WTC11 (cell line): Measurements from ENCODE around the gene MTSS2. TPM values are rescaled to one million over a fixed set of nuclear protein-coding genes. Genes with fewer than 3 reads are reported as not detected.
A peak's percentile ranks its signal among the peaks of the same experiment; 100 is the strongest.

Experiments used
- ATAC-seq: fragments of 200-7000 bp; cut with Tn5 transposase; 2 replicates; pipeline ENCODE4 v1.10.0; 2021; ENCODE audit warnings: mild to moderate bottlenecking, moderate library complexity
- CTCF ChIA-PET: fragments of 300-600 bp; sonication (Branson Sonifier 250); formaldehyde crosslinking; loops from one replicate; lab custom pipeline; 2021; ENCODE audit warnings: antibody characterized with exemption; lab: Charles Lee
- POLR2A ChIA-PET: fragments of 350-600 bp; sonication (Branson Sonifier 250); formaldehyde crosslinking; loops from one replicate; lab custom pipeline; 2021; ENCODE audit warnings: antibody characterized with exemption; lab: Charles Lee
- DNase-seq: peaks from one replicate; pipeline ENCODE4 v3.0.0; 2021; ENCODE audit warnings: low spot score
- H3K27ac Mint-ChIP-seq: 2 replicates; pipeline ENCODE4 v1.8.0; 2021; ENCODE audit warnings: mixed read lengths
- H3K27me3 Mint-ChIP-seq: 2 replicates; pipeline ENCODE4 v1.8.0; 2021; ENCODE audit warnings: low read depth, mild to moderate bottlenecking, moderate library complexity, mixed read lengths
- H3K36me3 Mint-ChIP-seq: 2 replicates; pipeline ENCODE4 v1.8.0; 2021; ENCODE audit warnings: mixed read lengths
- H3K4me1 Mint-ChIP-seq: 2 replicates; pipeline ENCODE4 v1.8.0; 2022; ENCODE audit warnings: mixed read lengths
- H3K4me3 Mint-ChIP-seq: 2 replicates; pipeline ENCODE4 v1.8.0; 2021; ENCODE audit warnings: mild to moderate bottlenecking, moderate library complexity, mixed read lengths
- H3K9me3 Mint-ChIP-seq: 2 replicates; pipeline ENCODE4 v1.8.0; 2021; ENCODE audit warnings: mixed read lengths
- ESRRA ChIP-seq: sonication (generic); formaldehyde crosslinking; IDR thresholded peaks from 2 replicates; pipeline ENCODE4 v1.8.1; 2022; ENCODE audit warnings: mild to moderate bottlenecking, missing genetic modification reagents, borderline replicate concordance
- GTF2I ChIP-seq: fragments of 250-450 bp; sonication (Bioruptor Pico); conservative IDR thresholded peaks from 2 replicates; pipeline ENCODE4 v1.4.0; 2021; ENCODE audit warnings: mild to moderate bottlenecking
- HMGA2 ChIP-seq: fragments of 250-450 bp; sonication (Bioruptor Pico); IDR thresholded peaks from 2 replicates; pipeline ENCODE4 v1.4.0; 2021; ENCODE audit warnings: mild to moderate bottlenecking, moderate library complexity
- MXD4 ChIP-seq: fragments of 250-450 bp; sonication (Bioruptor Pico); IDR thresholded peaks from 2 replicates; pipeline ENCODE4 v1.8.0; 2021; ENCODE audit warnings: mild to moderate bottlenecking, moderate library complexity, borderline replicate concordance
- SMAD4 ChIP-seq: sonication (generic); formaldehyde crosslinking; IDR thresholded peaks from 2 replicates; pipeline ENCODE4 v1.8.0; 2022; ENCODE audit warnings: mild to moderate bottlenecking, missing genetic modification reagents
- SOX15 ChIP-seq: fragments of 250-450 bp; sonication (Bioruptor Pico); IDR thresholded peaks from 2 replicates; pipeline ENCODE4 v1.9.0; 2021; ENCODE audit warnings: mild to moderate bottlenecking
- TEAD4 ChIP-seq: sonication (generic); formaldehyde crosslinking; IDR thresholded peaks from 2 replicates; pipeline ENCODE4 v1.8.0; 2022; ENCODE audit warnings: mild to moderate bottlenecking, missing genetic modification reagents
- TP53 ChIP-seq: sonication (generic); formaldehyde crosslinking; IDR thresholded peaks from 2 replicates; pipeline ENCODE4 v1.8.1; 2023; ENCODE audit warnings: mild to moderate bottlenecking, missing genetic modification reagents
- ZNF263 ChIP-seq: sonication (generic); formaldehyde crosslinking; IDR thresholded peaks from 2 replicates; pipeline ENCODE4 v1.8.1; 2022; ENCODE audit warnings: low read depth, mild to moderate bottlenecking, moderate library complexity, missing genetic modification reagents
- ZNF416 ChIP-seq: fragments of 250-450 bp; sonication (Bioruptor Pico); IDR thresholded peaks from 2 replicates; pipeline ENCODE4 v1.9.0; 2021; ENCODE audit warnings: mild to moderate bottlenecking, inconsistent platforms
- total RNA-seq: library from RNA; stranded (reverse); gene quantifications from 3 replicates; pipeline ENCODE4 v1.2.3, GENCODE V29; 2021
- TF ChIP-seq, protein P1 (sequence below): sonication (generic); formaldehyde crosslinking; IDR thresholded peaks from 2 replicates; pipeline ENCODE4 v1.8.0; 2023; ENCODE audit warnings: missing genetic modification reagents, mild to moderate bottlenecking, borderline replicate concordance
- TF ChIP-seq, protein P2 (sequence below): sonication (generic); formaldehyde crosslinking; IDR thresholded peaks from 2 replicates; pipeline ENCODE4 v1.8.0; 2022; ENCODE audit warnings: mild to moderate bottlenecking, missing genetic modification reagents
- TF ChIP-seq, protein P3 (sequence below): sonication (generic); formaldehyde crosslinking; IDR thresholded peaks from 2 replicates; pipeline ENCODE4 v1.8.0; 2022; ENCODE audit warnings: missing genetic modification reagents
- TF ChIP-seq, protein P4 (sequence below): sonication (generic); formaldehyde crosslinking; IDR thresholded peaks from 2 replicates; pipeline ENCODE4 v1.8.0; 2022; ENCODE audit warnings: mild to moderate bottlenecking, missing genetic modification reagents
- TF ChIP-seq, protein P5 (sequence below): sonication (generic); formaldehyde crosslinking; IDR thresholded peaks from 2 replicates; pipeline ENCODE4 v1.8.1; 2022; ENCODE audit warnings: mild to moderate bottlenecking, missing genetic modification reagents, moderate library complexity, borderline replicate concordance

Gene MTSS2
- total RNA-seq, 1 experiment from 2014 or later, result 28.3 TPM

DNA sequence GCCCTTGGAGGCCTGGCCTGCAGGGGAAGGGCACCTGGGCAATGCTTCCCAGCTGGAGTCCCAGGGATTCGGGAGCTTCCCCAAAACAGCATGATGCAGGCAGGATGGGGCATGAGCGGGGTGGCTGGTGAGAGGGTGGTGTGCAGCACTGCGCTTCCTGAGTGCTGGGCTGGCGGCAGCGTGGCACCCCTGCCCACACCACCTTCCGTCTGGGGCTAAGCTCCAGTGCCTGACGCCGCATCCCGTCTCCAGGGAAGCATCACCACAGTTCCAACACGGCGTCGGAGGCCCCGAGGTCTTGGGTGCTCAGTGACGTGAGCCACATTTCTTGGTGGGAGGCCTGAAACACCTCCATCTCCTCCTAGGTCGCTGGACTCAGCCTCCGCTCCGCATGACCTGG, 13.8 kb upstream of the MTSS2 start (continued):
- TF ChIP-seq, protein P1, sequence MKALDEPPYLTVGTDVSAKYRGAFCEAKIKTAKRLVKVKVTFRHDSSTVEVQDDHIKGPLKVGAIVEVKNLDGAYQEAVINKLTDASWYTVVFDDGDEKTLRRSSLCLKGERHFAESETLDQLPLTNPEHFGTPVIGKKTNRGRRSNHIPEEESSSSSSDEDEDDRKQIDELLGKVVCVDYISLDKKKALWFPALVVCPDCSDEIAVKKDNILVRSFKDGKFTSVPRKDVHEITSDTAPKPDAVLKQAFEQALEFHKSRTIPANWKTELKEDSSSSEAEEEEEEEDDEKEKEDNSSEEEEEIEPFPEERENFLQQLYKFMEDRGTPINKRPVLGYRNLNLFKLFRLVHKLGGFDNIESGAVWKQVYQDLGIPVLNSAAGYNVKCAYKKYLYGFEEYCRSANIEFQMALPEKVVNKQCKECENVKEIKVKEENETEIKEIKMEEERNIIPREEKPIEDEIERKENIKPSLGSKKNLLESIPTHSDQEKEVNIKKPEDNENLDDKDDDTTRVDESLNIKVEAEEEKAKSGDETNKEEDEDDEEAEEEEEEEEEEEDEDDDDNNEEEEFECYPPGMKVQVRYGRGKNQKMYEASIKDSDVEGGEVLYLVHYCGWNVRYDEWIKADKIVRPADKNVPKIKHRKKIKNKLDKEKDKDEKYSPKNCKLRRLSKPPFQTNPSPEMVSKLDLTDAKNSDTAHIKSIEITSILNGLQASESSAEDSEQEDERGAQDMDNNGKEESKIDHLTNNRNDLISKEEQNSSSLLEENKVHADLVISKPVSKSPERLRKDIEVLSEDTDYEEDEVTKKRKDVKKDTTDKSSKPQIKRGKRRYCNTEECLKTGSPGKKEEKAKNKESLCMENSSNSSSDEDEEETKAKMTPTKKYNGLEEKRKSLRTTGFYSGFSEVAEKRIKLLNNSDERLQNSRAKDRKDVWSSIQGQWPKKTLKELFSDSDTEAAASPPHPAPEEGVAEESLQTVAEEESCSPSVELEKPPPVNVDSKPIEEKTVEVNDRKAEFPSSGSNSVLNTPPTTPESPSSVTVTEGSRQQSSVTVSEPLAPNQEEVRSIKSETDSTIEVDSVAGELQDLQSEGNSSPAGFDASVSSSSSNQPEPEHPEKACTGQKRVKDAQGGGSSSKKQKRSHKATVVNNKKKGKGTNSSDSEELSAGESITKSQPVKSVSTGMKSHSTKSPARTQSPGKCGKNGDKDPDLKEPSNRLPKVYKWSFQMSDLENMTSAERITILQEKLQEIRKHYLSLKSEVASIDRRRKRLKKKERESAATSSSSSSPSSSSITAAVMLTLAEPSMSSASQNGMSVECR (CRISPR knock-in tag), result no peak
- no peak for TF ChIP-seq HMGA2 (CRISPR knock-in tag)
- TF ChIP-seq, protein P2, sequence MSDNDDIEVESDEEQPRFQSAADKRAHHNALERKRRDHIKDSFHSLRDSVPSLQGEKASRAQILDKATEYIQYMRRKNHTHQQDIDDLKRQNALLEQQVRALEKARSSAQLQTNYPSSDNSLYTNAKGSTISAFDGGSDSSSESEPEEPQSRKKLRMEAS (CRISPR knock-in tag), result no peak

DNA sequence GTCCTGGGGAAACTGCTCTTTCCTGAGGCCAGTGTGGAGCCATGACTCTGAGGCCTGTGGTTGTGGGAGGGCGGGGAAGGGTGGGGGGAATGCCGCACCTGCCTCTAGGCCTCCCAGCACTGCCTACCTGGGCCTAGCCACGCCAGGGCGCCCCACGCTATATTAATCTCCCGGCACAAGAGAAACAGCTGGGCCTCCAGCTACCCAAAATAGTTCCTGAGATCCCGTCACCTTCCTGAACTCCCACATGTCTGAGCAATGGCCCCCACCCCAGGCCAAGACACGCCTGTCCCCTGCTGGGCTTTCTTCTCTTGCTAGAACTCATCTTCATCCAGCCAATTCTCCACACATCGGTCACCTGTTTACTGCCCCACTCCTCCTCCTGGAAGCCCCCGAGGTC, 13.0 kb upstream of the MTSS2 start:
- TF ChIP-seq TEAD4 (no peak), ESRRA (CRISPR knock-in tag) (no peak), SMAD4 (CRISPR knock-in tag) (no peak), GTF2I (CRISPR knock-in tag) (no peak), MXD4 (no peak), SOX15 (CRISPR knock-in tag) (no peak), TP53 (CRISPR knock-in tag) (no peak)
- TF ChIP-seq, protein P3, sequence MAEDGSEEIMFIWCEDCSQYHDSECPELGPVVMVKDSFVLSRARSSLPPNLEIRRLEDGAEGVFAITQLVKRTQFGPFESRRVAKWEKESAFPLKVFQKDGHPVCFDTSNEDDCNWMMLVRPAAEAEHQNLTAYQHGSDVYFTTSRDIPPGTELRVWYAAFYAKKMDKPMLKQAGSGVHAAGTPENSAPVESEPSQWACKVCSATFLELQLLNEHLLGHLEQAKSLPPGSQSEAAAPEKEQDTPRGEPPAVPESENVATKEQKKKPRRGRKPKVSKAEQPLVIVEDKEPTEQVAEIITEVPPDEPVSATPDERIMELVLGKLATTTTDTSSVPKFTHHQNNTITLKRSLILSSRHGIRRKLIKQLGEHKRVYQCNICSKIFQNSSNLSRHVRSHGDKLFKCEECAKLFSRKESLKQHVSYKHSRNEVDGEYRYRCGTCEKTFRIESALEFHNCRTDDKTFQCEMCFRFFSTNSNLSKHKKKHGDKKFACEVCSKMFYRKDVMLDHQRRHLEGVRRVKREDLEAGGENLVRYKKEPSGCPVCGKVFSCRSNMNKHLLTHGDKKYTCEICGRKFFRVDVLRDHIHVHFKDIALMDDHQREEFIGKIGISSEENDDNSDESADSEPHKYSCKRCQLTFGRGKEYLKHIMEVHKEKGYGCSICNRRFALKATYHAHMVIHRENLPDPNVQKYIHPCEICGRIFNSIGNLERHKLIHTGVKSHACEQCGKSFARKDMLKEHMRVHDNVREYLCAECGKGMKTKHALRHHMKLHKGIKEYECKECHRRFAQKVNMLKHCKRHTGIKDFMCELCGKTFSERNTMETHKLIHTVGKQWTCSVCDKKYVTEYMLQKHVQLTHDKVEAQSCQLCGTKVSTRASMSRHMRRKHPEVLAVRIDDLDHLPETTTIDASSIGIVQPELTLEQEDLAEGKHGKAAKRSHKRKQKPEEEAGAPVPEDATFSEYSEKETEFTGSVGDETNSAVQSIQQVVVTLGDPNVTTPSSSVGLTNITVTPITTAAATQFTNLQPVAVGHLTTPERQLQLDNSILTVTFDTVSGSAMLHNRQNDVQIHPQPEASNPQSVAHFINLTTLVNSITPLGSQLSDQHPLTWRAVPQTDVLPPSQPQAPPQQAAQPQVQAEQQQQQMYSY (CRISPR knock-in tag), result no peak
- TF ChIP-seq, protein P4, sequence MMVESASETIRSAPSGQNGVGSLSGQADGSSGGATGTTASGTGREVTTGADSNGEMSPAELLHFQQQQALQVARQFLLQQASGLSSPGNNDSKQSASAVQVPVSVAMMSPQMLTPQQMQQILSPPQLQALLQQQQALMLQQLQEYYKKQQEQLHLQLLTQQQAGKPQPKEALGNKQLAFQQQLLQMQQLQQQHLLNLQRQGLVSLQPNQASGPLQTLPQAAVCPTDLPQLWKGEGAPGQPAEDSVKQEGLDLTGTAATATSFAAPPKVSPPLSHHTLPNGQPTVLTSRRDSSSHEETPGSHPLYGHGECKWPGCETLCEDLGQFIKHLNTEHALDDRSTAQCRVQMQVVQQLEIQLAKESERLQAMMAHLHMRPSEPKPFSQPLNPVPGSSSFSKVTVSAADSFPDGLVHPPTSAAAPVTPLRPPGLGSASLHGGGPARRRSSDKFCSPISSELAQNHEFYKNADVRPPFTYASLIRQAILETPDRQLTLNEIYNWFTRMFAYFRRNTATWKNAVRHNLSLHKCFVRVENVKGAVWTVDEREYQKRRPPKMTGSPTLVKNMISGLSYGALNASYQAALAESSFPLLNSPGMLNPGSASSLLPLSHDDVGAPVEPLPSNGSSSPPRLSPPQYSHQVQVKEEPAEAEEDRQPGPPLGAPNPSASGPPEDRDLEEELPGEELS, result no peak
- peak overlapping the region; percentile 72; the same call in 1 of the 2 replicates for H3K27ac Mint-ChIP-seq
- ATAC-seq (no peak), DNase-seq (no peak)
- ChIA-PET POLR2A (no interaction called here), CTCF (interaction anchor here (0.6 to 1.6 kb wide), 2 partner anchors 40 to 43 kb away, joined by 3 to 5 read pairs; no protein-coding TSS in a partner anchor)
- H3K36me3 Mint-ChIP-seq, result peaks cover 2% of the 10 kb centered on the region; the same call in 1 of the 2 replicates
- peaks cover 29% of the 10 kb centered on the region for H3K4me1 Mint-ChIP-seq
- H3K9me3 Mint-ChIP-seq, result no peaks in the 10 kb centered on the region
- H3K4me3 Mint-ChIP-seq, result no peak overlapping the region
- no peaks in the 10 kb centered on the region for H3K27me3 Mint-ChIP-seq

DNA sequence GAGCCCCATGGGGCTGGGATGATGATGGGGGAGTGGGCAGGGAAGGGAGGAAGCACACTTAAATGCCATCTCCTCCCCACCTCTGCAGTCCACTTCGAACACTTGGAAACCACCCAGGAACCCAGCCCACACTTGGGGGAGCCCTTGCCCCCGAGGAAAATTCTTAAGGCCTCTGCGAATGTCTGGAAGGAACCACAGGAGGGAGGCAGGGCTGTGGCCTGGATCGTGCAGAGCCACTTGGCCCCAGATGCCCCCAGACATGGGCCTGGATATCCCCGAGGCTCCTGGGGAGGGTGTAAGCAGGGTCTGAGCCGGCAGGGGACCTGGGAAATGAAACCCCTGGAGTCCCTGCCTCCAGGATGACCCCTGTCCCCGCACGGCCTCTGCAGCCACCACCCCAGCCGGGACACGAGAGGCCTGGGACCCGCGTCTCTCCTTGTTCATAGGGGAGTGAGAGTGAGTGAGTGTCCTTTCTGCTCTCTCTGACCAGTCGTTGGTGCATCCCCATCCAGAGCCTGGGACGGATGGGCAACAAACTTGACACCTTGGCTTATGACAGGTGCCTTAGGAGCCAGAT, 11.8 kb upstream of the MTSS2 start:
- POLR2A ChIA-PET, result no interaction called here
- no peak for TF ChIP-seq ZNF416
- TF ChIP-seq ZNF263 (CRISPR knock-in tag), result no peak
- TF ChIP-seq, protein P5, sequence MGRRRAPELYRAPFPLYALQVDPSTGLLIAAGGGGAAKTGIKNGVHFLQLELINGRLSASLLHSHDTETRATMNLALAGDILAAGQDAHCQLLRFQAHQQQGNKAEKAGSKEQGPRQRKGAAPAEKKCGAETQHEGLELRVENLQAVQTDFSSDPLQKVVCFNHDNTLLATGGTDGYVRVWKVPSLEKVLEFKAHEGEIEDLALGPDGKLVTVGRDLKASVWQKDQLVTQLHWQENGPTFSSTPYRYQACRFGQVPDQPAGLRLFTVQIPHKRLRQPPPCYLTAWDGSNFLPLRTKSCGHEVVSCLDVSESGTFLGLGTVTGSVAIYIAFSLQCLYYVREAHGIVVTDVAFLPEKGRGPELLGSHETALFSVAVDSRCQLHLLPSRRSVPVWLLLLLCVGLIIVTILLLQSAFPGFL (CRISPR knock-in tag), result no peak
- TF ChIP-seq, all 79 proteins: peak for 0
- peaks cover 2% of the 10 kb centered on the region; the same call in 1 of the 2 replicates for H3K36me3 Mint-ChIP-seq
- DNase-seq (no peak), ATAC-seq (no peak)
- no peaks in the 10 kb centered on the region for H3K9me3 Mint-ChIP-seq
- peaks cover 24% of the 10 kb centered on the region for H3K4me1 Mint-ChIP-seq
- no peak overlapping the region for H3K4me3 Mint-ChIP-seq
- no peaks in the 10 kb centered on the region for H3K27me3 Mint-ChIP-seq
- CTCF ChIA-PET, result interaction anchor here (1.6 to 2.5 kb wide), 3 partner anchors 18 to 74 kb away, joined by 5 to 15 read pairs (median 6); no protein-coding TSS in a partner anchor
- H3K27ac Mint-ChIP-seq, result peak overlapping the region; percentile 80
